Measurements from ENCODE around the gene ZNF649.

ZNF649 gene

GRCh38 chr19:51873097-51873496, 31.7 kb downstream of the ZNF649 start:
- Histone ChIP-seq H2AK5ac (ENCODE audit: low read depth, low read length) (no peak overlapping the region), H2BK12ac (ENCODE audit: low read length) (no peak overlapping the region), H3K4me1 (ENCODE audit: control insufficient read depth in 2 of 2, insufficient read depth in 1 of 2, low read depth in 1 of 2, low read length in 2 of 2) (no peaks in the 10 kb centered on the region), H3K4me2 (ENCODE audit: insufficient read depth, low read length, poor library complexity, severe bottlenecking) (no peak overlapping the region), H3K9ac (ENCODE audit: low read depth, low read length, poor library complexity) (no peak overlapping the region), H3K79me1 (ENCODE audit: low read depth, low read length) (no peaks in the 10 kb centered on the region), H2BK120ac (ENCODE audit: low read depth, low read length) (no peak overlapping the region), H3K4me3 (ENCODE audit: low read length in 2 of 2) (no peak overlapping the region), H3K4ac (ENCODE audit: low read length) (no peak overlapping the region), H2BK15ac (ENCODE audit: low read length) (no peak overlapping the region), H2AFZ (ENCODE audit: low read length) (no peak overlapping the region), H2BK5ac (ENCODE audit: low read length) (no peak overlapping the region), H3K36me3 (replicated peaks in 1 of 2; ENCODE audit: control insufficient read depth in 2 of 2, insufficient read depth in 2 of 2, low read length in 2 of 2) (peaks cover 32 to 76% of the 10 kb centered on the region in 2 donors), H3K27ac (replicated peaks; ENCODE audit: low read length) (no peak overlapping the region), H3K27me3 (ENCODE audit: control insufficient read depth in 3 of 3, insufficient read depth in 3 of 3, low read depth in 1 of 3, low read length in 3 of 3) (no peaks in the 10 kb centered on the region), H3K14ac (ENCODE audit: low read length) (no peak overlapping the region), H4K8ac (ENCODE audit: low read depth, low read length) (no peak overlapping the region), H3K23ac (ENCODE audit: low read depth, low read length, poor library complexity) (no peak overlapping the region), H3K18ac (ENCODE audit: low read length) (no peak overlapping the region), H4K91ac (ENCODE audit: low read depth, low read length, poor library complexity) (no peak overlapping the region), H3K9me3 (replicated peaks in 1 of 2; ENCODE audit: control insufficient read depth in 2 of 2, insufficient read depth in 1 of 2, low read depth in 1 of 2, low read length in 2 of 2) (peaks cover 53 to 91% of the 10 kb centered on the region in 2 donors)
- DNase-seq (ENCODE audit: low spot score), result no peak
- no CpG with 5 or more reads among the region's 4 CpGs for WGBS, 2 donors (ENCODE audit: extremely low coverage in 2 of 2, insufficient read length in 2 of 2, insufficient replicate concordance in 1 of 2)

GRCh38 chr19:51861870-51862622, 42.8 kb downstream of the ZNF649 start:
- H2BK120ac ChIP-seq (ENCODE audit: low read depth, low read length), result no peak overlapping the region
- no peak for DNase-seq (ENCODE audit: low spot score)

More at GRCh38 chr19:51861870-51862622, 42.8 kb downstream of the ZNF649 start:
- no peak overlapping the region for H3K4ac ChIP-seq (ENCODE audit: low read length)
- no peaks in the 10 kb centered on the region for H3K79me1 ChIP-seq (ENCODE audit: low read depth, low read length)
- no peak overlapping the region for H3K14ac ChIP-seq (ENCODE audit: low read length)
- no peak overlapping the region for H2AK5ac ChIP-seq (ENCODE audit: low read depth, low read length)
- H4K91ac ChIP-seq (ENCODE audit: low read depth, low read length, poor library complexity), result no peak overlapping the region
- no peak overlapping the region for H3K23ac ChIP-seq (ENCODE audit: low read depth, low read length, poor library complexity)
- no peak overlapping the region for H3K4me2 ChIP-seq (ENCODE audit: insufficient read depth, low read length, poor library complexity, severe bottlenecking)
- no peak overlapping the region for H3K18ac ChIP-seq (ENCODE audit: low read length)
- no peak overlapping the region for H3K9ac ChIP-seq (ENCODE audit: low read depth, low read length, poor library complexity)
- no peak overlapping the region for H3K4me3 ChIP-seq (ENCODE audit: low read length in 2 of 2)
- H2BK12ac ChIP-seq (ENCODE audit: low read length), result no peak overlapping the region
- no peak overlapping the region for H4K8ac ChIP-seq (ENCODE audit: low read depth, low read length)
- H2AFZ ChIP-seq (ENCODE audit: low read length), result no peak overlapping the region
- H3K9me3 ChIP-seq (replicated peaks in 1 of 2; ENCODE audit: control insufficient read depth in 2 of 2, insufficient read depth in 1 of 2, low read depth in 1 of 2, low read length in 2 of 2), result peaks cover 13 to 86% of the 10 kb centered on the region in 2 donors
- H2BK5ac ChIP-seq (ENCODE audit: low read length), result no peak overlapping the region
- H3K4me1 ChIP-seq (ENCODE audit: control insufficient read depth in 2 of 2, insufficient read depth in 1 of 2, low read depth in 1 of 2, low read length in 2 of 2), result no peaks in the 10 kb centered on the region
- peaks cover 0 to 10% of the 10 kb centered on the region in 2 donors for H3K36me3 ChIP-seq (replicated peaks in 1 of 2; ENCODE audit: control insufficient read depth in 2 of 2, insufficient read depth in 2 of 2, low read length in 2 of 2)
- no CpG with 5 or more reads among the region's 2 CpGs for WGBS, 2 donors (ENCODE audit: extremely low coverage in 2 of 2, insufficient read length in 2 of 2, insufficient replicate concordance in 1 of 2)
- H3K27ac ChIP-seq (replicated peaks; ENCODE audit: low read length), result no peak overlapping the region
- H2BK15ac ChIP-seq (ENCODE audit: low read length), result no peak overlapping the region
- no peaks in the 10 kb centered on the region for H3K27me3 ChIP-seq (ENCODE audit: control insufficient read depth in 3 of 3, insufficient read depth in 3 of 3, low read depth in 1 of 3, low read length in 3 of 3)
